ENCODE data around the gene ARNT2. TPM values are rescaled to one million over a fixed set of nuclear protein-coding genes. Genes with fewer than 3 reads are reported as not detected.

The ARNT2 gene
- total RNA-seq, 5 donors from 2014 or later (not counting 1 experiment from before 2014, with no cell fraction given), result 0.18 TPM; not detected in 4

Other genes starting within 250 kb of the ARNT2 start
- not detected for gene CTXND1, start 152.2 kb upstream of the ARNT2 start, total RNA-seq